WERI-Rb-1 (cell line): ENCODE measurements around the gene CARHSP1.

Source experiments
- DNase-seq: peaks from one replicate; pipeline ENCODE4 v3.0.0-alpha.2; 2020
- H3K27ac ChIP-seq: fragments of 250-450 bp; sonication (Bioruptor Pico); 2 replicates; pipeline ENCODE4 v1.5.1; 2020; ENCODE audit warnings: mild to moderate bottlenecking, moderate library complexity
- H3K27me3 ChIP-seq: fragments of 250-450 bp; sonication (Bioruptor Pico); 2 replicates; pipeline ENCODE4 v1.5.1; 2021; ENCODE audit warnings: mild to moderate bottlenecking, low read depth, moderate library complexity; ENCODE audit not compliant: insufficient read depth, severe bottlenecking
- H3K36me3 ChIP-seq: fragments of 250-450 bp; sonication (Bioruptor Pico); 2 replicates; pipeline ENCODE4 v1.5.1; 2020; ENCODE audit warnings: mild to moderate bottlenecking, moderate library complexity
- H3K4me3 ChIP-seq: 2 replicates; pipeline ENCODE4 v1.5.1; 2011; ENCODE audit warnings: low read depth, mild to moderate bottlenecking, control low read depth, low read length
- H3K9me3 ChIP-seq: fragments of 250-450 bp; sonication (Bioruptor Pico); 2 replicates; pipeline ENCODE4 v1.5.1; 2021; ENCODE audit warnings: mild to moderate bottlenecking, moderate library complexity; ENCODE audit not compliant: severe bottlenecking
- CTCF ChIP-seq: IDR thresholded peaks from 2 replicates; pipeline ENCODE4 v1.5.1; 2011; ENCODE audit warnings: low read depth, mild to moderate bottlenecking, control low read depth, inconsistent platforms, low read length

The CARHSP1 gene

GRCh38 chr16:8831871-8832716 lies 36.7 kb downstream of the CARHSP1 start:
- TF ChIP-seq CTCF, result no peak
- H3K4me3 ChIP-seq, result no peak overlapping the region
- H3K27me3 ChIP-seq, result no peaks in the 10 kb centered on the region
- H3K36me3 ChIP-seq, result no peaks in the 10 kb centered on the region; the same call in 1 of the 2 replicates
- no peak overlapping the region for H3K27ac ChIP-seq
- no peak for DNase-seq
- no peaks in the 10 kb centered on the region for H3K9me3 ChIP-seq

GRCh38 chr16:8831450-8831849 lies 37.4 kb downstream of the CARHSP1 start:
- Histone ChIP-seq H3K4me3 (no peak overlapping the region), H3K36me3 (no peaks in the 10 kb centered on the region; the same call in 1 of the 2 replicates), H3K9me3 (no peaks in the 10 kb centered on the region), H3K27me3 (no peaks in the 10 kb centered on the region), H3K27ac (no peak overlapping the region)
- DNase-seq, result no peak
- TF ChIP-seq CTCF, result no peak

- Histone ChIP-seq H3K27ac (no peak overlapping the region), H3K36me3 (no peaks in the 10 kb centered on the region; the same call in 1 of the 2 replicates), H3K9me3 (no peaks in the 10 kb centered on the region), H3K4me3 (no peak overlapping the region), H3K27me3 (no peaks in the 10 kb centered on the region)
- DNase-seq, result no peak
- TF ChIP-seq CTCF, result no peak
Measured at GRCh38 chr16:8828541-8829165, 40.2 kb downstream of the CARHSP1 start.

GRCh38 chr16:8826278-8826879 lies 42.4 kb downstream of the CARHSP1 start:
- Histone ChIP-seq H3K36me3 (no peaks in the 10 kb centered on the region; the same call in 1 of the 2 replicates), H3K27me3 (no peaks in the 10 kb centered on the region), H3K27ac (no peak overlapping the region), H3K4me3 (no peak overlapping the region), H3K9me3 (no peaks in the 10 kb centered on the region)
- no peak for TF ChIP-seq CTCF
- no peak for DNase-seq

- peaks cover 9% of the 10 kb centered on the region for H3K36me3 ChIP-seq
Measured at GRCh38 chr16:8822403-8822802, 46.4 kb downstream of the CARHSP1 start.

More at GRCh38 chr16:8822403-8822802, 46.4 kb downstream of the CARHSP1 start:
- no peaks in the 10 kb centered on the region for H3K9me3 ChIP-seq
- TF ChIP-seq CTCF, result no peak
- DNase-seq, result no peak
- H3K27ac ChIP-seq, result no peak overlapping the region
- H3K27me3 ChIP-seq, result no peaks in the 10 kb centered on the region
- no peak overlapping the region for H3K4me3 ChIP-seq
